GM19035 (cell line): ENCODE results near the gene APOL6.
"Not testable (repeated sequence)": the region's sequence is repeated elsewhere in the genome, so short reads cannot be mapped to it uniquely, and the experiment has no call there.

Experiments used
- ATAC-seq: cut with Tn5 transposase; IDR thresholded peaks from one replicate; pipeline ENCODE4 v1.9.1; 2021; ENCODE audit not compliant: unreplicated experiment

The APOL6 gene

DNA sequence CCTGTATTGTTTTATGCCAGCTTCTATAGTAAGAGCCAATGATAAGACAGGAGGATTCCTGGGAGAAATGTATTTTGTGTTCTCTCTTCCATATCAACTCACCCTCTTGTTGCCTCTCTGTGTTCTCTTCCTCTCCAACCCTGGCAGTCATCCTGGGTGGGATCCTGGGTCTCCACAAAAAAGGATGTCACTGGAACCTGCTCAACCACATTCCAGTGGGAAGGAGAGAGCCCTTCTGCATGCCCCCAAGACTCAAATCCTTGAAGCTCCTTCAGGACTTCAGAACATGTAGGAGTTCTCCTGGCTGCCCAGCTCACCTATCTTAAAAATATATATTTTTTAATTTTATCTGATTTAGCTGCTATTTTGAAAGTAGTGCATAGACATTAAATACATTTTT is 26.1 kb downstream of the APOL6 start:
- ATAC-seq, result no peak

DNA sequence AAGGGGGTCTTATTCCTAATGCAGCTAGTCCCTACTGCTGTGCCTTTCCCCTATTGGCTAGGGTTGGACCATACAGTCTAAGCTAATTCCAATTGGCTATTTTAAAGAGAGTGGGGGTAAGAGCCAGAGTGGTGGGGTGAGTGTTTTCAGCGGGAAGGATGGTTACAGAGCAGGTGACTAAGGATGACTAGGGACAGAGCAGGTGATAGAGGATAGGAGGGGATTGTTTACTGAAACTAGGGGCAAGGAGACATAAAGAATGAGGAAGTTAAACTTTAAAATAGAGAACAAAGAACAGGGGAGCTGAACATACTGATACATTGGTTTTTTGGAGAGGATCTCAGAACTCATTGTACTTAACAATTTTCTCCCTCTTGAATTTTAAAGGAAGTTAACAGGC is 27.8 kb downstream of the APOL6 start:
- not testable (repeated sequence) for ATAC-seq

DNA sequence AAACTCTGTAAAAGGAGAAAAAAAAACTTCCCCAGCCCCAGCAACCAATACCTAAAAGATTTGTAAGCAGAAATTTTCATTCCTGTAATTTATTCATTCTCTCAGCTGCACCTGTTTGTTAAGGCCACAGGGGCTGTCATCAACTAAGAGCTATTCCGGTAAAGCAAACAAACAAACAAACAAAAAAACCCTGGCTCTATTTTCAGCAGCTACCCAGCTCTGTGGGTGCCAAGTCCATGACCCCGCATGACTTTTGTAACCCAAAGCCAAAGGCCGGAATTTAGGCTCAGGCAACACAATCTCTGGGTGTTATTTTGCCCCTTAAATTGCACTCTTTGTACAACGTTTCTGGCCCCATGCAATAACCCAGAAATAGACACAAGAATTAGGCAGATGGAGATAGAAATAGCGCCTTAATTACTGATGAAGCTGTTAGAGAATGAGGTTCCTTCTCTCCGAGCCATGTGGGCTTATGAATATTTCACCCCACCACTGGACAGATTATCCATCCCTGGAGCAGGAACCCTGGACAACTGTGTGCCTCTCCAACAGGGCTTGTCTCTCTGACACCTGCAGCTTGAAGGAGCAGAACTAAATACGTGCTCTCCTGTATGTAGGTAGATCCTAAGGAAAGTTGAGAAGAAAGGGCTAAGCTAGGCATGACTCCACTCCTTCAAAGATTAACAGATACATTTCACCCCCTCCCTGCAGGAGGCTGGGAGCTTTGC is 29.4 kb downstream of the APOL6 start:
- ATAC-seq, result no peak

GRCh38 chr22:35678836-35679235 is 30.6 kb downstream of the APOL6 start:
- no peak for ATAC-seq

- ATAC-seq, result not testable (repeated sequence)
These were observed 31.2 kb downstream of the APOL6 start for GRCh38 chr22:35679492-35679891.

DNA sequence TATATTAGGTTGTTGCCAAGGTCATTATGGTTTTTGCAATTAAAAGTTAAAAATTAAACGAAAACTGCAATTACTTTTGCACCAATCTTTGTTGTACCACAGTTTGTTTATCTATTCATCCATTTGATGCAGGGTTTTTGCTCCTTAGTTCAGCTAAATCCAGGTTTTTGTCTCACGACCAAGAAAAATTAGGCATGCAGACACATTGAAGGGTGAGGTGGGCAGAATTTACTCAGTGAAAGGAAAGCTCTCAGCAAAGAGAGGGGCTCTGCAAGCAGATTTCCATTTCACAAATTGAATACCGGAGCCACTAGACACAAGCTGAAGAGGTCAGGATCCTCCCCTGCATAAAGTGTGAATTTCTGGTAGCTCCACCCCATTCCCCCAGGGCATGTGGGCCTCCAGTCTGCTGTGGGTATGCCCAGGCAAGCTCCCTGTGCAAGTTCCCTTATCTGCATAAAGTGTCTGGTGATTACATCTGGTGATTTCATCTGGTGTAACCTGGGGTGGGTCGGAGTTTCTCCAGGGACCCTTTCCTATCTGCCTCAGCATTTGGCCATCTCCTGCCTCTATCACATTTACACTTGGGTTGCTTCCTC is 33.3 kb downstream of the APOL6 start:
- ATAC-seq, result no peak

DNA sequence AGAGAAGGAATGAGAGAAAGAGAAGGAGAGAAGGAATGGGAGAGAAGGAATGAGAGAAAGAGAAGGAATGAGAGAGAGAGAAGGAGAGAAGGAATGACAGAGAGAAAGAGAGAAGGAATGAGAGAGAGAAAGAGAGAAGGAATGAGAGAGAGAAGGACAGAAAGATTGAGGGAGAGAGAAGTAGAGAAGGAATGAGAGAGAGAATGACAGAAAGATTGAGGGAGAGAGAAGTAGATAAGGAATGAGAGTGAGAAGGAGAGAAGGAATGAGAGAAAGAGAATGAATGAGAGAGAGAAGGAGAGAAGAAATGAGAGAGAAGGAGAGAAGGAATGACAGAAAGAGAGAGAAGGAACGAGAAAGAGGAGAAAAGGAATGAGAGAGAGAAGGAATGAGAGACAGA is 35.3 kb downstream of the APOL6 start:
- no peak for ATAC-seq

GRCh38 chr22:35684270-35684700 is 36.0 kb downstream of the APOL6 start:
- no peak for ATAC-seq

DNA sequence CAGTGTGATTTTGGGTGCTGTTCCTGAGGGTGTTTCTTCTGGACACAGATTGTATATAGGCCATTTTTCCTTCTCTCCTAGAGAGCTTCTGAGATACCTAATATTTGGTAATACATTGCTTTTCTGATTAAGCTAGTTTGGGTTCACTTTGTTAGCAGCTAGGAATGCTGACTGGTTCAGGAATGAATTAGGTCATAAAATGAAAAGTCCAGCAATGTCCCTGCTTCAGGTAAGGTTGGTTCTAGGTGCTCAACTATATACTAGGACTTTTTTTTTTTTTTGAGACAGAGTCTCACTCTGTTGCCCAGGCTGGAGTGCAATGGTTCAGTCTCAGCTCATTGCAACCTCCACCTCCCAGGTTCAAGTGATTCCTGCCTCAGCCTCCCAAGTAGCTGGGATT is 36.5 kb downstream of the APOL6 start:
- ATAC-seq, result no peak

GRCh38 chr22:35685731-35686130 is 37.5 kb downstream of the APOL6 start:
- no peak for ATAC-seq

DNA sequence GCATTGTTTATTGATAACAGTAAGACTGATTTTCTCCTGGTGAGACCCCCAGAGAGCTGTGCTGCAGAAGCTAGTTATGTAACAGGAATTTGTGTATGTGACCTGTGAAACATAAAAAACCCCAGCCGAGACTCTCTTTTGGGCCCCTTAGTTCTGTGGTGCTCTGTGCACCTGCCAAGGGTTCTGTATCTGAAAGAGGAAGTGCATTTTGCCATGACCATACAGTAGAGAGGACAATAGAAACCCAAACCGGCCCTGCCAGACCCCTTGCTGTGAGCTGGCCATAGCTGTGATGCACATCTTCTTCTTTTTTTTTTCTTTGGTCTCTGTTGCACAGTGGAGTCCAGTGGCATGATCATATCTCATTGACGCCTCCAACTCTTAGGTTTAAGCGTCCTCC is 38.1 kb downstream of the APOL6 start:
- no peak for ATAC-seq

DNA sequence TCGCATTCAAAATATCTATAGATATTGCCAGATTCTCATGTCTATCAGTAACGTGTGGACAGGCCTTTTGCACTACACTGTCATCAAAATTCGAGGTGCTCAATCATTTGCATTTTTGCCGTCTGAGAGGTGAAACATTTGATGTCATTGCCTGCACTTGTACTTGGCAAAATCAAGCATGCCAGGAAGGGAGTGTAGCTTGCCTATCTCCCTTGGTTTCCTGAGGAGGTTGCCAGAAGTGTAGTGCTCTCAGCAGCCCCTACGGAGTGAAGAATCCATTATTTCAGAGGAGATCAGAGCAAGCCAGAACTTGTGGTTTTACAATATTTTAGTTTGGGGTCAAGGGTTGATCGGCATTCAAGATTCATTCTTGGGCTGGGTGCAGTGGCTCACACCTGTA is 39.2 kb downstream of the APOL6 start:
- ATAC-seq, result no peak

GRCh38 chr22:35688913-35689675 is 40.8 kb downstream of the APOL6 start:
- no peak for ATAC-seq

DNA sequence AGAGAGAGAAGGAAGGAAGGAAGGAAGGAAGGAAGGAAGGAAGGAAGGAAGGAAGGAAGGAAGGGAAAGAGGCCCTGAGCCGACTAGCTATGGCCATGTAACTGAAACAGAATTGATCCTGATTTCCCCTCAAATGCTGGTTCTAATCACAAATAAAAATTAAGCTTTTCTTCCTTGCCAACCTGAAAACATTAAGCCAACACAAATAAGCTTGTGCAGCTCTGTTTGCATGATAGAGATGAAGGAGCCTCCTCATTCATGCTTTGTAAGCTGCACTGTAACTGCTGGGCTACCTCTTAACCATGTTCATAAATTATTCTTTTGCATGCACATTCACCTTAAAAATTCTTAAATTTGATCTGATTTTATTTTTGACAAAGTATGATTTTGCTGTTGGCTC is 41.8 kb downstream of the APOL6 start:
- no peak for ATAC-seq

DNA sequence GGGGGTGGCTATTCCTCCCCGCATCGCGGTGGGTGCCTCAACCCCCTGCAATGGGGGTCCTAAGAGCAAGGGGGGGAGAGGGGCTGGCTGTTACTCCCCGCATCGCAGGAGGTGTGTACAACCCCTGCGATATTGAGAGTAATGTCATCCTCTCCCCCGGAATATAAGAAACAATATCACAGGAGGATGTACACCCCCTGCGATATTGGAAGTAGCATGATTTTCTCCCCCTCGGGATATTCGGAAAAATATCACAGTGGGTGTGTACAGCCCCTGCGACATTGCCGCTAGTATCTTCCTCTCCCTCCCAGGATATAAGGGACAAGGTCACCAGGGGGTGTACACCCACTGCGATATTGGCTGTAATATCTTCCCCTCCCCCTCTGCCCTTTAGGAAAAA is 47.0 kb downstream of the APOL6 start:
- ATAC-seq, result no peak

DNA sequence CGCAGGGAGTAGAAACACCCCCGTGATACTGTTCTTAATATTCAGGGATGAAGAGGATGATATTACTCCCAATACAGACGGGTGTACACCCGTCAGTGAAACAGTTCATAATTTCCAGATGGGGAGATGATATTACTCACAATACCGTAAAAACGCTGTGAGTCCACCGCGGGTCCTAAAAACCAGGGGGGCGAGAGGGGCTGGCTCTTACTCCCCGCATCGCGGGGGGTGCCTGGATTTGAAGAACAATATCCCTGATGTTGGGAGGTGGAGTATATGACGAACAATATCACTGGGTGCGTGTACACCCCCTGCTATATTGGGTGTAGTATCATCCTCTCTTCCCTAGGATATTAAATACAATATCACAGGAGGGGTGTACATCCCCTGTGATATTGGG is 48.9 kb downstream of the APOL6 start:
- ATAC-seq, result no peak

- not testable (repeated sequence) for ATAC-seq
These were observed 51.6 kb downstream of the APOL6 start for GRCh38 chr22:35699852-35700251.

DNA sequence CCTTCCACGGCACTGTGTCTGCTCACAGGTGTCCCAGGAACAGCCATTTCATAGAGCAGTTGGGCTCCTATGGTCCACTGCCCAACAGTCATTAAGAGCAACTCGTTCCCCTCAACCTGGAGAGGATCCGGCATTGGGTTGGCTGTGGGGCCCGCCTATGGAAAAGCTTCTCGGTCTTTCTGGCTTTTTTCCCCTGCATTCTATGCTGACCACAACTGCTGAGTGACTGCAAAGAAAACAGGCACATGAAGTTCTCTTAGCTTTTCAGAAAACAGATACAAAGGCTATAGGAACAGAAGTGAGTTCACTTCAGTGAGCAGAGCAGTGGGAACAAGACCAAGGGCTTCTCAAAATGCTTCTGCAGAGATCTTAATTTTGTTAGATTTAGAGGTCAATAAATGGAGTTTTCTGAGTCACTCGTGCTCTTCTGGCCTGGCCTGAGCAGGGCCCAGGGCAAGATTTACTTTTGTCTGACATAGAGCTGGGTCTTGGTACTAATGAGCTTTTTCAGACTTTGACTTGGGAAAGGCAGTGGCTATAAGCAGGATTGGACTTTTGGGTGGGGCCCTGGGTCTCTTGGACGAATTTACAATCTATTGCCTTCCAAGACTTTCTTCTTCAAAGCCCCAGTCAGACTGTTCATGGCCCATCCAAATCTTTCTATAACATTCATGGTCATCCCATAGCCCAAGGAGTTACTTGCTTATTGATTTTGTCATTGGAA is 55.8 kb downstream of the APOL6 start:
- no peak for ATAC-seq

DNA sequence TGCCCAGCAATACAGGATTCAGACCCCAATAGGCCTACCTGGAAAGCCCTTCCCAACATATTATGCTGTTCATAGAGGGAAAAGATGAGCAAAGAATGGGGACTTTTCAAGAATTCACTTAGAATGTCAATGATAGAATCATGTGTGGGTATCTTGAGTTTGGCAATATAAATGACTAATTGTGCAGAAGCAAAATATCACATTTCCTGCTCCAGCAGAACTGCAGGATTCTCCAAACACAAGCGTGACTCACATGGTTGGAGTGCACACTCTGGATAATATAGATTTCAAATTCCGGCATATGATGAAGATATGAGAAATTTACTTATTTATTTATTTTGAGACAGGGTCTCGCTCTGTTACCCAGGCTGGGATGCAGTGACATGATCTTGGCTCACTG is 56.9 kb downstream of the APOL6 start:
- no peak for ATAC-seq

DNA sequence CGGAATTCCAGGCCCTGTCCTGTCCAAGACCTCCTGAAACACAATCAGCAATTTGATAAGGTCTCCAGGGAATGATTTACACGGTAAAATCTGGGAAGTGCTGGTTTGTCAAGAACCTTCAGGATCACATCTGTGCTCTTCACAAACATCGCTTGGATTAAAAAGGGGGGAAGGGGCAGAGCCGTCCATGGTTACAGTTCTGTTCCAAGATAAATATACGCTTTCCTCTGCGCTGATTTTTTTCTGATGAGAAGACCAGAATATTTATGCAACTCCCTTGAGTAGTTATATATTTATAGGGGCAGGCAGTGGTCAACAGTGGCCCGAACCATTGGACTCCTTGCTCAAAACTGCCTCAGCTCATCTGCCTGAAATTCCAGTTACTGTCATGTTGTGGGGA is 60.2 kb downstream of the APOL6 start:
- ATAC-seq, result no peak

- ATAC-seq, result no peak
These were observed 60.7 kb downstream of the APOL6 start for GRCh38 chr22:35708917-35709316.

- no peak for ATAC-seq
These were observed 63.1 kb downstream of the APOL6 start for GRCh38 chr22:35711336-35711735.
